Keratinocyte (primary cell): ENCODE results near the gene CC2D2A.

Experiments
- CTCF ChIP-seq, 3 experiments: IDR thresholded peaks in 1 of 3; conservative IDR thresholded peaks in 1 of 3; optimal IDR thresholded peaks in 1 of 3; 2 replicates in 2 of 3; 3 replicates in 1 of 3; pipeline versions ENCODE3 to v1.5.1; 2011; ENCODE audit warnings: low read length in 3 of 3, mild to moderate bottlenecking in 3 of 3, moderate library complexity in 2 of 3, control low read depth in 1 of 3, inconsistent platforms in 1 of 3; ENCODE audit not compliant: insufficient read depth in 2 of 3; ENCODE audit errors: extremely low read depth in 1 of 3
- EZH2 ChIP-seq: IDR thresholded peaks from one replicate; pipeline ENCODE4 v1.6.1; 2012; ENCODE audit warnings: inconsistent platforms, mild to moderate bottlenecking, low read length, moderate library complexity

- TF ChIP-seq CTCF (optimal IDR thresholded peaks at IDR 0.05 in 1 of 3, IDR thresholded peaks at IDR 0.05 in 1 of 3, conservative IDR thresholded peaks at IDR 0.05 in 1 of 3; ENCODE audit: extremely low read depth in 1 of 3, insufficient read depth in 2 of 3, low read length in 3 of 3) (no peak), EZH2 (no peak)
Measured at GRCh38 chr4:15556511-15557092, 86.9 kb downstream of the CC2D2A start.
